ENCODE data around the gene MXD4.
"Not testable (repeated sequence)": the region's sequence is repeated elsewhere in the genome, so short reads cannot be mapped to it uniquely, and the experiment has no call there.

The MXD4 gene

DNA sequence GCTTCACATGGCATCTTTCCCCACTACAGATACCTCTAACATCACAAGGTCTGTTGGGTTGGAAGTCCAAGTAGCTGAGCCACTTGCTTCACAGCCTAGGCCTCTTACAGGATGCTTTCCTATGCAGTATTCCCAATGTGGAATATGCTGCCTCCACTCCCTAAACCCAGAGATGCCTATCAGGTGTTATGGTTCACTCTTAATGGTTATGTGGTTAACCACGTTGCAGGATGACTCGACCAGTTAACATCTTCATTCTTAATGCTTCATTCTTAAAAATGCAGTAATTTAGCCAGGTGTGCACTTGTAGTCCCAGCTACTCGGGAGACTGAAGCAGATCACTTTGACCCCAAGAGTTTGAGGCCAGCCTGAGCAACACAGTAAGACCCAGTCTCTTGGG, 44.2 kb downstream of the MXD4 start:
- DNase-seq = no peak

DNA sequence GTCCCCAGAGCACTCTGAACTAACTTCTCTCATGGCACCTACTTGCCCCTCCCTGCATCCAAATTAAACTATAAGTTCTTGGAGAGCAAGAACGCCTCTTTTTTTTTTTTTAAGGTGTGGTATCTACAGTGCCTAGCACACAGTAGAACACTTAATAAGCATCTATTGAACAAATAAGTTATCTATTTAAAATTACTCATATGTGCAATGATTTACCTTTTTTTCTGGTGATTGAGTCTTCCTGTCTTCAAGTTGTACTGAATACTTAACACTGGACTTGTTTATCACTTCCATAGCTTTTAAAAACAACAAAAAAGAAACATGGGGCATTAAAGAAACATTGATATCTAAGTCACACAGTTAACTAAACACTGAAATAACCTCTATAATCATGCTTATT, 49.1 kb downstream of the MXD4 start:
- no peak for DNase-seq

DNA sequence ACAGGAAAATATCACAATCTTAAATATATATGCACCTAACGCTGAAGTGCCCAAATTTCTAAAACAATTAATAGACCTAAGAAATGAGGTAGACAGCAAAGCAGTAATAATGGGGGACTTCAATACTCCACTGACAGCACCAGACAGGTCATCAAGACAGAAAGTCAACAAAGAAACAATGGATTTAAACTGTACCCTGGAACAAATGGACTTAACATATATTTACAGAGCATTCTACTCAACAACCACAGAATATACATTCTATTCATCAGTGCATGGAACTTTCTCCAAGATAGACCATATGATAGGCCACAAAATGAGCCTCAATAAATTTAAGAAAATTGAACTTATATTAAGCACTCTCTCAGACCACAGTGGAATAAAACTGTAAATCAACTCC, 59.1 kb downstream of the MXD4 start:
- DNase-seq = not testable (repeated sequence)
